Smooth muscle cell (in vitro differentiated cells): ENCODE data around the gene TH. TPM values are rescaled to one million over a fixed set of nuclear protein-coding genes. Genes with fewer than 3 reads are reported as not detected.

ENCODE experiments used
- DNase-seq: peaks from one replicate; lab custom pipeline; 2025; ENCODE audit not compliant: unreplicated experiment; lab: John Stamatoyannopoulos, UW
- H2AFZ ChIP-seq: fragments of 200-600 bp; sonication (generic); 2 replicates; pipeline ENCODE4 v1.6.0; 2016; ENCODE audit warnings: antibody characterized with exemption, low read depth, mild to moderate bottlenecking
- H3F3A ChIP-seq: fragments of 200-600 bp; sonication (generic); 2 replicates; pipeline ENCODE4 v1.6.0; 2017; ENCODE audit warnings: antibody characterized with exemption, low read depth
- H3K27ac ChIP-seq: fragments of 200-600 bp; sonication (generic); 2 replicates; pipeline ENCODE4 v1.5.1; 2016; ENCODE audit warnings: low read depth, mild to moderate bottlenecking
- H3K27me3 ChIP-seq: fragments of 200-600 bp; sonication (generic); 2 replicates; pipeline ENCODE4 v1.6.1; 2016; ENCODE audit warnings: low read depth, mild to moderate bottlenecking
- H3K36me3 ChIP-seq: fragments of 200-600 bp; sonication (generic); 2 replicates; pipeline ENCODE4 v1.5.1; 2016; ENCODE audit warnings: low read depth
- H3K4me1 ChIP-seq: fragments of 200-600 bp; sonication (generic); 2 replicates; pipeline ENCODE4 v1.5.1; 2016; ENCODE audit warnings: low read depth
- H3K4me2 ChIP-seq: fragments of 200-600 bp; sonication (generic); 2 replicates; pipeline ENCODE4 v1.6.0; 2016; ENCODE audit warnings: mild to moderate bottlenecking
- H3K4me3 ChIP-seq: fragments of 200-600 bp; sonication (generic); 2 replicates; pipeline ENCODE4 v1.5.1; 2016; ENCODE audit warnings: mild to moderate bottlenecking
- H3K79me2 ChIP-seq: fragments of 200-600 bp; sonication (generic); 2 replicates; pipeline ENCODE4 v1.6.0; 2016; ENCODE audit warnings: low read depth, mild to moderate bottlenecking
- H3K9ac ChIP-seq: fragments of 200-600 bp; sonication (generic); 2 replicates; pipeline ENCODE4 v1.6.0; 2016; ENCODE audit warnings: low read depth
- H3K9me3 ChIP-seq: fragments of 200-600 bp; sonication (generic); replicated peaks from 2 replicates; pipeline ENCODE4 v1.5.1; 2016; ENCODE audit warnings: low read depth
- H4K20me1 ChIP-seq: fragments of 200-600 bp; sonication (generic); 2 replicates; pipeline ENCODE4 v1.6.0; 2016; ENCODE audit warnings: low read depth
- CTCF ChIP-seq: fragments of 200-600 bp; sonication (generic); IDR thresholded peaks from 2 replicates; pipeline ENCODE4 v1.5.1; 2017; ENCODE audit warnings: borderline replicate concordance, mild to moderate bottlenecking, antibody characterized with exemption; ENCODE audit not compliant: insufficient read depth, poor library complexity, severe bottlenecking
- WGBS: methylation state at CpG from one replicate; pipeline ENCODE4 v1.1.7; 2016; ENCODE audit warnings: low lambda C conversion rate; 5-methylcytosine and 5-hydroxymethylcytosine counted together
- polyA plus RNA-seq: library from polyadenylated mRNA; unstranded; fragments of >200 nt; fragmentation: Nextera tagmentation; extraction: Ambion mirVana; gene quantifications from 2 replicates; pipeline ENCODE4 v1.2.1, GENCODE V29; 2016
- total RNA-seq: library from RNA; depleted of rRNA; stranded (reverse); fragments of >200 nt; gene quantifications from 2 replicates; pipeline ENCODE4 v1.2.3, GENCODE V29; 2014

Gene TH
- total and polyA plus RNA-seq, 2 experiments from 2014 or later = not detected

DNA sequence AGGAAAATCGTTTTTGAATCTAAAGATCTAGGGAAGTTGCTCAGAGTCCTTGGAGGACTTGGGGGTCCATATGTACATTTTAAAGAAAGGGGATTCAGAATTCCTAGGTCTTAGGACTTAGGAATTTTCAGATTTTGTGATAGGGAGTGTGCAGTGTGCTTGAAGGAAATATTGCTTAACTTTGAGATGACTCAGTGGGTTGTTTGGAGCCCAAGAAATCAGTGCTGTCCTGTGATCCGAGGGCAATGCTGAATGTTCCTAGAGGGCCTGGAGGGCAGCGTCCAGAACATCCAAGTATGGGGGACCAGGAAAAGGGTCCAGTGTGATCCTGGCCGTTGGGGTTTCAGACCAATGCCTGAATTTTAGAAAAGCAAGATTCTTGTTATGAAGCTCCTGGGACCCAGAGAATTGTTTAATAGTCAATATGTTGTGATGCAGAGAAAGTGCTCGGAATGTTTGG, 29.3 kb downstream of the TH start:
- Histone ChIP-seq H3K36me3 (no peaks in the 10 kb centered on the region), H3F3A (peaks cover 11% of the 10 kb centered on the region), H3K27ac (peak overlapping the region; percentile 88), H3K4me2 (peak overlapping the region; percentile 96), H3K79me2 (peaks cover 67% of the 10 kb centered on the region), H2AFZ (no peak overlapping the region), H3K9me3 (no peaks in the 10 kb centered on the region), H3K27me3 (no peaks in the 10 kb centered on the region), H4K20me1 (peaks cover 19% of the 10 kb centered on the region), H3K4me1 (peaks cover 22% of the 10 kb centered on the region), H3K4me3 (peak overlapping the region; percentile 87), H3K9ac (peak overlapping the region; percentile 75)
- no peak for DNase-seq
- WGBS = 27% methylated on average over 5 of the region's 5 CpGs
- TF ChIP-seq CTCF = no peak

GRCh38 chr11:2140411-2141400, 30.9 kb downstream of the TH start:
- H3K9ac ChIP-seq = peak overlapping the region; percentile 75
- peaks cover 27% of the 10 kb centered on the region for H3F3A ChIP-seq
- H3K36me3 ChIP-seq = no peaks in the 10 kb centered on the region
- peak overlapping the region; percentile 87 for H3K4me3 ChIP-seq
- no peak for DNase-seq
- H3K4me1 ChIP-seq = peaks cover 31% of the 10 kb centered on the region
- peak overlapping the region; percentile 3 for H2AFZ ChIP-seq
- no peaks in the 10 kb centered on the region for H3K27me3 ChIP-seq
- H4K20me1 ChIP-seq = peaks cover 35% of the 10 kb centered on the region
- H3K4me2 ChIP-seq = peak overlapping the region; percentile 96
- WGBS = 4% methylated on average over 98 of the region's 102 CpGs
- peaks cover 83% of the 10 kb centered on the region for H3K79me2 ChIP-seq
- no peak for TF ChIP-seq CTCF
- H3K9me3 ChIP-seq = no peaks in the 10 kb centered on the region
- peak overlapping the region; percentile 88 for H3K27ac ChIP-seq

- Histone ChIP-seq H3K27ac (no peak overlapping the region), H3K36me3 (no peaks in the 10 kb centered on the region), H3K9ac (peak overlapping the region; percentile 75), H3F3A (peaks cover 37% of the 10 kb centered on the region), H3K4me2 (peak overlapping the region; percentile 96), H3K4me1 (peaks cover 31% of the 10 kb centered on the region), H3K79me2 (peaks cover 85% of the 10 kb centered on the region), H2AFZ (no peak overlapping the region), H4K20me1 (peaks cover 45% of the 10 kb centered on the region), H3K9me3 (no peaks in the 10 kb centered on the region), H3K27me3 (no peaks in the 10 kb centered on the region), H3K4me3 (peak overlapping the region; percentile 87)
- TF ChIP-seq CTCF = no peak
- WGBS = 4% methylated on average over 43 of the region's 57 CpGs
- DNase-seq = no peak
Measured at GRCh38 chr11:2139621-2140337, 31.8 kb downstream of the TH start.
